HTERT RPE-1 (cell line): Measurements from ENCODE around the gene ERMAP.
"Not testable (repeated sequence)": the region's sequence is repeated elsewhere in the genome, so short reads cannot be mapped to it uniquely, and the experiment has no call there.

Experiments
- in situ Hi-C: fragments of 300-500 bp; cut with MboI; formaldehyde crosslinking; loops from 4 replicates; pipeline ENCODE4 v1.14.3; 2020; ENCODE audit warnings: low sequenced_read_pairs

The ERMAP gene

DNA sequence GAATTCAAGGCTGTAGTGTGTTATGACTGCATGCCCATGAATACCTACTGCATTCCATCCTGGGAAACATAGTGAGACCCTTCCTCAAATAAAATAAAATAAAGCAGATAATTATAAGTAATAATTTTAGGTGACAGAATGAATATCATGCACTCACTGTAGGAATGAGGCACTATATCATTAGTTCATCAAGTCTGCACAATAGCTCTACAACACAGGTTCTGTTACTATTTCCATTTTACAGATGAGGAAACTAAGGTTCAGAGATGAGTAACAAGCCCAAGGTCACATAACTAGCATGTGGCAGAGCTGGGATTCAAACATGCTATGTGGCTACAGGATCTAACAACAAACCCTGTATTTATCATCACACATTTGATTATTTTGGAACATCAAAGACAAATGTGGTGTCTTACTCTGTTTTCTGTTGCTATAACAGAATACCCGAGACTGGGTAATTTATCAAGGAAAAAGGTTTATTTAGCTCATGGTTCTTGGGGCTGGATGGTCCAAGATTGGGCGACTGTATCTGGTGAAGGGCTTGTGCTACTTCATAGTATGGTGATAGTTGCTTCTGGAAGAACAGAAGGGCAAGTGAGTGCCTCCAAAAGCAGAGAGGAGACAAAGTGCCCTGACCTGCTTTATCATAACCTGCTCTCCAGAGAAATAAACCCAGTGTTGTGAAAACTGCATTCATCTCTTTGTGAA, 24.7 kb downstream of the ERMAP start:
- in situ Hi-C loops = no loop called here

- in situ Hi-C loops = no loop called here
Measured at GRCh38 chr1:42844592-42845140, 27.7 kb downstream of the ERMAP start.

DNA sequence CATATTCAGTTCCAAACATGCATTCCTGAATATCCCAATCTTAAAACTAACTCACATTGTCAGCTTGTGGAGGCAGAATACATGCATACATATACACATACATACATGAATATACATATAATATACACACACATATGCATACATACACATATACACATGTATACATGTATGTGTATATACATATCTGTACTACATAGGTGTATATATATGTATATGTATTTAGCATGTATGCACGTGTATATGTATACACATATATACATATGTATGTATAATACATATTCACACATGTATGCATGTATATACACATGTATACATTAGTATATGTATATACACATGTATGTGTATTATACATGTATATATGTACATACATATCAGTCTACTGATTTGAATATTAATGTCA, 28.3 kb downstream of the ERMAP start:
- in situ Hi-C loops = no loop called here

DNA sequence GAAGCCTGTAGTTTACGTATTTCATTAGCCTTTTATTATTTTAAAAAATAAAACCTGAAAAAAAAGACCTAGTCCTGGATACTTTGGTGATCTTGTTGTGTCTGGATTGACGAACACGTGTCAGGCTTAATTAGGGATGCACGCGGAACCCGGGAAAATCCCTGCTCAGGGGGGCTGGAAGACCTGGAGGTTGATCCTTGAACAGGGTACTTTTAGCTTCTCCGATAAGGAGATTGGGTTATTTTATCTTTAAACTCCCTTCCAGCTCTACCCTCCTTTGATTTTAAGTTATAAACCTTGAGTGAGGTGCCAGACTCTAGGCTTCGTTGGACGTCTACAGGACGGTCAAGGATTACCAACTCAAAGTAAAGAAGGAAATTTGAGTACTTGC, 28.9 kb downstream of the ERMAP start:
- in situ Hi-C loops = no loop called here

DNA sequence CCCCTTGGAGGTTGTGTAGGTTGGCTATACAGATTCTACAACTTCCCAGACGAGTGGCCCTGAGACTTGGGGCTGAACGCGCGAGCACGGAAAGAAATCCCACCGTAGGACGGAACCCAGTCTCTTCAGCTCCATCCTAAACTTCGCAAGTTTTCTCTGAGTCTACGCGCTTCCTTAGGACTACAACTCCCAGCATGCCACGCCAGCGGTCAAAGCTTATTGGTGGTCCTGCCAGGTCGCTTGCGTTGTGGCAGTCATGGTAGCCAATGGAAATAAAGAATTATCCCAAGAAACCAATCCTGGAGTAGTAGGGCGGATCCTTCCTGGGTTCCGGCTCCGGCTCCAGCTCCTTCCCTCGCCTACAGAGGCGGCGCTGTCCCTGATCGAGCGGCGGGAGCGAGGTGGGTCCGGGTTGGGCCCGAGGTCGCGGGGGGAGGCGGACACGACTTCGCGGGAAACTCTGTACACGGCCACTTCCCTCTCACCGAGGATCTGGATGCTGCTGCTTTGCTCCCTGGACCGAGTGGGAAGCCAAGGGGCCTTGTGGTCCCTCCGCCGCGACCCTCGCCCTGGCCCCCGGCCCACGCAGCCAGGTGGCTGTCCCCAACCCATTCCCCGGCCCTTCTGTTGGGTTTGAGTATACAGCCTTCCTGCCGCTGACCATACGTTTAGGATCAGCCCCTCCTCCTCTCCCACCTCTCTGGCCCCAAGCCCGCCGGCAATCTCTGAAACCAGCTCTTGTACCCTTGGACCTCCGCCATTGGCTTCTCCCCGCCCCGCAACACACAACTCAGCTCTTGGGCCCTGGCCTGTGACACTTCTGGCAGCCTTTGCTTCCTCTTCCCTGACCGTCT, 29.6 kb downstream of the ERMAP start, which contains the start of gene ZNF691:
ZNF691 (plus strand) TSS at position 357 of the 854 bp plus-strand sequence. CDS start 3,046 bp downstream, outside the sequence.
- in situ Hi-C loops = no loop called here

DNA sequence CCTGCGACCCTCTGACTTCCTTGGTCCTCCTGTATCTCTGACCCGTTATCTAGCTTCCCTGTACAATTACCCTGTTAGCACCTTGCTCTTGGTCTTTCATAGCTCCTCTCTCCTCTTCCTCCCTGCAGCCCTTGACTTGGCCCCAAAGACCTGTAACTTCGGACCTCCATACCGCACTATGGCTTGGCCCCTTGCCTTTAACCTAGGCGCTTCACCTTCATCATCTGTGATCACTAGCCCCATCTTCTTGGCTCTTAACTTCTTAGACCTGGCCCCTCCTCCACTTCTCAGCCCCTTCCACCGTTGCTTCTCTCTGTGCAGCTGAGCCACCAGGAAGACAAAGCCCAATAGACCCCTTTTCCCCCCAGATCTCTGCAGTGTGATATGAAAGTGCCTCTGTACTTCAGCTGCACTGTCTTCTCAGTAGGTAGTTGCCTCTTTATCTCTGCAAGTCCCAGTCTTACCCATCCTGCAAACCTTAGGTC, 30.2 kb downstream of the ERMAP start:
- in situ Hi-C loops = no loop called here

- in situ Hi-C loops = no loop called here
Measured at GRCh38 chr1:42847721-42848460, 31.0 kb downstream of the ERMAP start.

GRCh38 chr1:42848823-42849537, 32.1 kb downstream of the ERMAP start:
- in situ Hi-C loops = no loop called here

- in situ Hi-C loops = no loop called here
Measured at GRCh38 chr1:42849944-42850343, 33.0 kb downstream of the ERMAP start.

GRCh38 chr1:42851420-42851819, 34.5 kb downstream of the ERMAP start:
- in situ Hi-C loops = no loop called here

- in situ Hi-C loops = no loop called here
Measured at GRCh38 chr1:42851960-42852607, 35.2 kb downstream of the ERMAP start.

- in situ Hi-C loops = no loop called here
Measured at GRCh38 chr1:42852608-42852980, 35.7 kb downstream of the ERMAP start.

DNA sequence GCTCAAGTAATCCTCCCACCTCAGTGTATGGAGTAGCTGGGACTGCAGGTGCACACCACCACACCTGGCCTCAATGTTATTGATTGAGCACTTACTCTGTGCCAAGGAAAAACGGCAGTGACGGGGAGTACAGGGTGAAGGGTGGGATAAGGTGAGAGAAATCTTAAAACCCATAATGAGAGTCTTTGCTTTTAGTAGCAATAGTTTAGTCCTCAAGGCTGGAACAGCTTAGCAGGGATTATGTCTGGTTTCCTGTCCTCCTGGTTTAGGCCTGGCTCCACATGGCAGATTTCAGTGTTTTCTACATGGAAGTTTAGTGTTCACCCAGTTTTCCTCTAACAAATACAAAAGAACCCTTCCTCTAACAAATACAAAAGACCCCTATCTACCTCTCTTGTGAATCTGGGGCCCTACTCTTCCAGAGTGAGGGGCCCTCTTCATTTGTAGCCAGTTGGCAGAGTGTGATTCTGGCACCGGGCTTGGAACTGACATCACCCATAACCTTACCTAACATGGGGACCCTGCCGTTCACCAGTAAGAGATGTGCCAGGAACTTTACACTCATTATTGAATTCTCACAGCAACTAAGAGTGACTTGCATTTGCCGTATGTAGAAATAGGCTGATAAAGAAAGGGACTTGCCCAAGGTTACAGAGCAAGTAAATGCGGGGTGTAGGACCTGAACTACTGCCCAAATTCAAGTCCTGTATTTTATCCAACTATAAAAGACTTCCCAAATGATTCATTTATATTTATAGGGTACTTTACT, 36.4 kb downstream of the ERMAP start:
- in situ Hi-C loops = no loop called here

DNA sequence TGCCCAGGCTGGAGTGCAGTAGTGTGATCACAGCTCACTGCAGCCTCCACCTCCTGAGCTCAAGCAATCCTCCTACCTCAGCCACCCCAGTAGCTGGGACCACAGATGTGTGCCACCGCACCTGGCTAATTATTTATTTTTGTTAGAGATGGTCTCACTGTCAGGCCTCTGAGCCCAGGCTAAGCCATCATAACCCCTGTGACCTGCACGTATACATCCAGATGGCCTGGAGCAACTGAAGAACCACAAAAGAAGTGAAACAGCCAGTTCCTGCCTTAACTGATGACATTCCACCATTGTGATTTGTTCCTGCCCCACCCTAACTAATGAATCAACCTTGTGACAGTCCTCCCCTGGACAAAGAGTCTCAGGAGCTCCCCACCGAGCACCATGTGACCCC, 39.6 kb downstream of the ERMAP start:
- in situ Hi-C loops = not testable (repeated sequence)

- in situ Hi-C loops = not testable (repeated sequence)
Measured at GRCh38 chr1:42859366-42859765, 42.4 kb downstream of the ERMAP start.

DNA sequence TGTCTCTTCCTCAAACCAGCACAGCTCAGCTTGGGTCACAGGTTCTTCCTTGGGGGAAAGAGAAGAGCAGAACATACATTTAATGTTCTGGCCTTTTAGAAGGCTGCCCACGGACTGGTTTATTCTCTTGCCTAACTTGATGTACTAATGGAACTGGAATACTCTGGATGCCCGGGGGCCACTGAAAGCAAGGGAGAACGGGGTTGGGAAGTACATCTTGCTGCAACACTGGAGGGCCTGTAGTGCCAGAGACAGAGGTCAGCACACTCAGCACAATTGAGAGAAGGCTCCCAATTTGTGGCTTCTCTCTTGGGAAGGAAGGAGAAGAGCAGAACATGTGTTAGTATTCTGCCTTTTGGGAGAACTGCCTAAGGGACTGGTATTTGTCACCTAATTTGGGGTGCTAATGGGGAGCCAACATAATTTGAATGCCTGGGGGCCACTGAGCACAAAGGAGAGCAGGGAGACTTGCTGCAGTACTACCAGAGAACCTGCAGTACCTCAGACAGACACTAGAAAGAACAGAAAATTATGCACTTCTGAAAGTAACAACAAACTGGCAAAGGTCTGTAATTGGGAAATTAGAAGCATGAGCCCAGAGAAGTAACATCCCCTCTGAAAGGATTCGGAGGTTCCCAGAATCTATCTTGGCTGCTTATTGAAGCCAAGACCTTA, 43.6 kb downstream of the ERMAP start:
- in situ Hi-C loops = no loop called here

DNA sequence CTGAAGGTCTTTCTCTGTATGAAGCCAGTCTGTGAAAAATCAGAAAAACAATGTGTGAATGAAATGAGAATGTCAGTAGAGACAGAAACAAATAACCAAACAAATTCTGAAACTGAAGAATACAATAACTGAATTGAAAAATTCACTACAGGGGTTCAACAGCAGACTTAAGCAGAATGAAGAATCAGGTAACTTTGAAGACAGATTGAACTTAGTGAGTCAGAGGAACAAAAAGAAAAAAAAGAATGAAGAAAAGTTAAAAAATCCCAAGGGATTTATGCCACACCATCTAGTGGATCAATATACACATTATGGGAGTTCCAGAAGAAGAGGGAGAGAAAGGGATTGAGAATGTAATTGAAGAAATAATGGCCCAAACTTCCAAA, 44.1 kb downstream of the ERMAP start:
- in situ Hi-C loops = no loop called here

GRCh38 chr1:42866549-42866948, 49.6 kb downstream of the ERMAP start:
- in situ Hi-C loops = no loop called here

DNA sequence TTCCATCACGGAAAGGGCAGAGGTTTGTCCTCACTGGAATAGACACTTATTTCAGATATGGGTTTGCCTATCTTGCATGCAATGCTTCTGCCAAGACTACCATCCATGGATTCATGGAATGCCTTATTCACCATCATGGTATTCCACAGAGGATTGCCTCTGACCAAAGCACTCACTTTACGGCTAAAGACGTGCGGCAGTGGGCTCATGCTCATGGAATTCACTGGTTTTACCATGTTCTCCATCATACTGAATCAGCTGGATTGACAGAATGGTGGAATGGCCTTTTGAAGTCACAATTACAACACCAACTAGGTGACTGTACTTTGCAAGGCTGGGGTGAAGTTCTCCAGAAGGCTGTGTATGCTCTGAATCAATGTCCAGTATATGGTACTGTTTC, 51.5 kb downstream of the ERMAP start:
- in situ Hi-C loops = not testable (repeated sequence)
